HL-60 (cell line): ENCODE measurements around the gene CTTNBP2NL.

Experiments
- DNase-seq, 2 experiments: peaks; one replicate each; pipeline ENCODE4 v3.0.0-alpha.2; 2010 to 2020; ENCODE audit warnings: low read depth in 1 of 2, low spot score in 1 of 2
- H3K27ac ChIP-seq: fragments of 250-450 bp; sonication (Bioruptor Pico); replicated peaks from 2 replicates; pipeline ENCODE4 v1.5.1; 2020; ENCODE audit warnings: mild to moderate bottlenecking, moderate library complexity
- H3K27me3 ChIP-seq: fragments of 250-450 bp; sonication (Bioruptor Pico); 2 replicates; pipeline ENCODE4 v1.5.1; 2021; ENCODE audit warnings: mild to moderate bottlenecking, moderate library complexity; ENCODE audit not compliant: insufficient read depth, poor library complexity, severe bottlenecking
- H3K4me3 ChIP-seq: replicated peaks from 2 replicates; pipeline ENCODE4 v1.5.1; 2011; ENCODE audit warnings: mild to moderate bottlenecking, control low read depth, low read length; ENCODE audit not compliant: insufficient read depth
- GABPA ChIP-seq: IDR thresholded peaks from 2 replicates; pipeline ENCODE4 v1.6.1; 2012; ENCODE audit warnings: low read depth
- POLR2AphosphoS5 ChIP-seq: IDR thresholded peaks from 2 replicates; pipeline ENCODE4 v1.6.1; 2012; ENCODE audit warnings: low read depth
- SPI1 ChIP-seq: IDR thresholded peaks from 2 replicates; pipeline ENCODE4 v1.6.1; 2012; ENCODE audit warnings: low read depth, mild to moderate bottlenecking, borderline replicate concordance
- TF ChIP-seq, protein P1 (sequence below): IDR thresholded peaks from 2 replicates; pipeline ENCODE4 v1.6.1; 2012; ENCODE audit warnings: low read depth; ENCODE audit not compliant: insufficient replicate concordance
- TF ChIP-seq, protein P2 (sequence below): IDR thresholded peaks from one replicate; pipeline ENCODE4 v1.5.1; 2011; ENCODE audit warnings: low read length, control low read depth, inconsistent platforms; ENCODE audit not compliant: insufficient read depth

Gene CTTNBP2NL

DNA sequence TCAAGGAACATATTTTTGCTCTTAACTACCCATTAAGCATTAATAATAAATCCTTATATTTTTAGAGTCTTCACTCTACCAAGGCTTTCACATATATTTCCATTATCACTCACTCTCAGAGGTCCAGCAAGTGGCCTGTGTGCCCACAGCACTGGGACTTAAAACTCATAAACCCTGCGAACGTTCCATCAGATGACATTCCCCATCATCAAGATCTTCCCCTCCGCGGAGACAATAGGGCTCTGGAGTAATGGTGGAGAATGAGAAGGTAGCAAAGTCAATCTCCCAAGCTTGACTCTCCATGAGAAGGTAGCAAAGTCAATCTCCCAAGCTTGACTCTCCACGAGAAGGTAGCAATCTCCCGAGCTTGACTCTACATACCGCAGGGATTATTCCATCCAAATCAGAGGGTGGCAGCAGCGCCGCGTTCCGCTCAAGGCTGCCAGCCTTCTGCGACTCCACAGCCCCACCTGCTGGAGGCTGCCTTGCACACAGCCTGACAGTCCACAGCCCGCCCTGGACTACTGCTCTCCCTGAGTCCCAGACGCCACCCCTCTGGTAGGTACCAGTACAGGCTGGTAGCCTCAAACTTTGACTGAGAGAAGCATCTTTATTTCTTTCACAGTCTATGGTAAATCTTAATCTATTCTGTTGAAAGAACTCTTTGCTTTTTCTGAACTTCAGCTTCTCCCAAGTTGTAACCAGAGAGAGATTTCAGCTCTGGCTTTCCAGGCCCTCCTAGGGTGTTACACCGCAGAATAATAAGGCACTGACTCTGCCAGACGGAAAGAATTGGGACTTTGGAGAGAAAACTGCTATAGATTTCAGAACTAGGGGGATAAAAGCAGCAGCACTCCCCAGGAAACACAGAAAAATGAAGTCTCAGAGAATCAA lies 26.4 kb upstream of the CTTNBP2NL start:
- Histone ChIP-seq H3K4me3 (no peak overlapping the region), H3K27me3 (no peaks in the 10 kb centered on the region), H3K27ac (no peak overlapping the region)
- DNase-seq: peak; percentile 62 to 72
- TF ChIP-seq, protein P1, sequence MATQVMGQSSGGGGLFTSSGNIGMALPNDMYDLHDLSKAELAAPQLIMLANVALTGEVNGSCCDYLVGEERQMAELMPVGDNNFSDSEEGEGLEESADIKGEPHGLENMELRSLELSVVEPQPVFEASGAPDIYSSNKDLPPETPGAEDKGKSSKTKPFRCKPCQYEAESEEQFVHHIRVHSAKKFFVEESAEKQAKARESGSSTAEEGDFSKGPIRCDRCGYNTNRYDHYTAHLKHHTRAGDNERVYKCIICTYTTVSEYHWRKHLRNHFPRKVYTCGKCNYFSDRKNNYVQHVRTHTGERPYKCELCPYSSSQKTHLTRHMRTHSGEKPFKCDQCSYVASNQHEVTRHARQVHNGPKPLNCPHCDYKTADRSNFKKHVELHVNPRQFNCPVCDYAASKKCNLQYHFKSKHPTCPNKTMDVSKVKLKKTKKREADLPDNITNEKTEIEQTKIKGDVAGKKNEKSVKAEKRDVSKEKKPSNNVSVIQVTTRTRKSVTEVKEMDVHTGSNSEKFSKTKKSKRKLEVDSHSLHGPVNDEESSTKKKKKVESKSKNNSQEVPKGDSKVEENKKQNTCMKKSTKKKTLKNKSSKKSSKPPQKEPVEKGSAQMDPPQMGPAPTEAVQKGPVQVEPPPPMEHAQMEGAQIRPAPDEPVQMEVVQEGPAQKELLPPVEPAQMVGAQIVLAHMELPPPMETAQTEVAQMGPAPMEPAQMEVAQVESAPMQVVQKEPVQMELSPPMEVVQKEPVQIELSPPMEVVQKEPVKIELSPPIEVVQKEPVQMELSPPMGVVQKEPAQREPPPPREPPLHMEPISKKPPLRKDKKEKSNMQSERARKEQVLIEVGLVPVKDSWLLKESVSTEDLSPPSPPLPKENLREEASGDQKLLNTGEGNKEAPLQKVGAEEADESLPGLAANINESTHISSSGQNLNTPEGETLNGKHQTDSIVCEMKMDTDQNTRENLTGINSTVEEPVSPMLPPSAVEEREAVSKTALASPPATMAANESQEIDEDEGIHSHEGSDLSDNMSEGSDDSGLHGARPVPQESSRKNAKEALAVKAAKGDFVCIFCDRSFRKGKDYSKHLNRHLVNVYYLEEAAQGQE: no peak
- TF ChIP-seq GABPA (no peak), POLR2AphosphoS5 (no peak), SPI1 (no peak)
- TF ChIP-seq, protein P2, sequence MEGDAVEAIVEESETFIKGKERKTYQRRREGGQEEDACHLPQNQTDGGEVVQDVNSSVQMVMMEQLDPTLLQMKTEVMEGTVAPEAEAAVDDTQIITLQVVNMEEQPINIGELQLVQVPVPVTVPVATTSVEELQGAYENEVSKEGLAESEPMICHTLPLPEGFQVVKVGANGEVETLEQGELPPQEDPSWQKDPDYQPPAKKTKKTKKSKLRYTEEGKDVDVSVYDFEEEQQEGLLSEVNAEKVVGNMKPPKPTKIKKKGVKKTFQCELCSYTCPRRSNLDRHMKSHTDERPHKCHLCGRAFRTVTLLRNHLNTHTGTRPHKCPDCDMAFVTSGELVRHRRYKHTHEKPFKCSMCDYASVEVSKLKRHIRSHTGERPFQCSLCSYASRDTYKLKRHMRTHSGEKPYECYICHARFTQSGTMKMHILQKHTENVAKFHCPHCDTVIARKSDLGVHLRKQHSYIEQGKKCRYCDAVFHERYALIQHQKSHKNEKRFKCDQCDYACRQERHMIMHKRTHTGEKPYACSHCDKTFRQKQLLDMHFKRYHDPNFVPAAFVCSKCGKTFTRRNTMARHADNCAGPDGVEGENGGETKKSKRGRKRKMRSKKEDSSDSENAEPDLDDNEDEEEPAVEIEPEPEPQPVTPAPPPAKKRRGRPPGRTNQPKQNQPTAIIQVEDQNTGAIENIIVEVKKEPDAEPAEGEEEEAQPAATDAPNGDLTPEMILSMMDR: peak; percentile 99

DNA sequence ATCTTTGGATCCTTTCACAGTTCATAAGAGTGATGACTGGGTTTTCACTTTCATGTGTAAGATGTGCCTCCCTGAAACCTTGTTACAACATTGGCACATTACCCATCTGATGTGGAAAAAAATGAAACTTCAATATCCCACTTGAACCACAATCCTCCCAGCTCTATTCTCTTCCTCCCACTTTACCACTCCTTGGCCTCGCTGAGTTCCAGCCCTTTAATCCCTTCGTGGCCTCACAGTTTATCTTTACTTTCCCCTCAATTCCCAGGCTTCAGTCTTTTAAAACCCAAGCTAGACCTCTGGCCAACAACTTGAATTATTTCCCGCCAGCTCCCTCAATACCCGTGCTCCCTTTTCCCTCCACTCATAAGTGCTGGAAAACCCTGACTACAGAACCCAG lies 25.0 kb upstream of the CTTNBP2NL start:
- no peak overlapping the region for H3K27ac ChIP-seq
- no peak for DNase-seq
- TF ChIP-seq POLR2AphosphoS5 (no peak), GABPA (no peak), SPI1 (no peak)
- TF ChIP-seq, protein P1: no peak
- TF ChIP-seq, protein P2: no peak
- H3K4me3 ChIP-seq: no peak overlapping the region
- H3K27me3 ChIP-seq: peaks cover 2% of the 10 kb centered on the region

DNA sequence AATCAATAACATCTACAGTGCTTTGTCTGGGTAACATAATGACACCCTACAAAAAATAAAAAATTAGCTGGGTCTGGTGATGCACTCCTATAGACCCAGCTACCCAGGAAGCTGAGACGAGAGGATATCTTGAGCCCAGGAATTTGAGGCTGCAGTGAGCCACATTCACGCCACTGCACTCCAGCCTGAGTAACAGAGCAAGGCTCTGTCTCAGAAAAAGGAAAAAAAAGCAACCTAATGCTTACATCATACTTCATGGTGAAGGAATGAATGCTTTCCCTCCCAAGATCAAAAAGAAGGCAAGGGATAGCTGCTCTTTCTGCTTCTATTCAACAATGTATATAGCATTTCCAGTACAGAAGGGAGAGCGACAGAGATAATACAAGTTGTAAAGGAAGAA lies 24.2 kb upstream of the CTTNBP2NL start:
- no peak overlapping the region for H3K27ac ChIP-seq
- TF ChIP-seq, protein P2: no peak
- TF ChIP-seq POLR2AphosphoS5 (no peak), SPI1 (no peak), GABPA (no peak)
- TF ChIP-seq, protein P1: no peak
- DNase-seq: no peak
- H3K27me3 ChIP-seq: peaks cover 3% of the 10 kb centered on the region
- no peak overlapping the region for H3K4me3 ChIP-seq
